BLaER1 treated with 17β-estradiol and CSF1 and Interleukin-3, amounts not matched to agents 10 nM and 100 nM (cell line): ENCODE measurements around the gene TCEANC.
"Not testable (repeated sequence)": the region's sequence is repeated elsewhere in the genome, so short reads cannot be mapped to it uniquely, and the experiment has no call there.

ENCODE experiments used
- H3K27ac ChIP-seq, 11 experiments: shearing (Covaris generic); formaldehyde crosslinking; 2 replicates each; pipeline ENCODE4 v1.8.1; 2022
- H3K27me3 ChIP-seq, 11 experiments: shearing (Covaris generic); formaldehyde crosslinking; 2 replicates each; pipeline ENCODE4 v1.8.1; 2022
- H3K36me3 ChIP-seq, 11 experiments: shearing (Covaris generic); formaldehyde crosslinking; 2 replicates each; pipeline ENCODE4 v1.8.1; 2022
- H3K4me1 ChIP-seq, 10 experiments: shearing (Covaris generic); formaldehyde crosslinking; 2 replicates each; pipeline ENCODE4 v1.8.1; 2022
- H3K4me2 ChIP-seq, 11 experiments: shearing (Covaris generic); formaldehyde crosslinking; 2 replicates each; pipeline ENCODE4 v1.8.1; 2022
- H3K4me3 ChIP-seq, 10 experiments: shearing (Covaris generic); formaldehyde crosslinking; 2 replicates each; pipeline ENCODE4 v1.8.1; 2022
- H3K9ac ChIP-seq, 11 experiments: shearing (Covaris generic); formaldehyde crosslinking; 2 replicates each; pipeline ENCODE4 v1.8.1; 2022
- H3K9me3 ChIP-seq, 11 experiments: shearing (Covaris generic); formaldehyde crosslinking; replicated peaks in 1 of 11; 2 replicates each; pipeline ENCODE4 v1.8.1; 2022
- H4K20me1 ChIP-seq, 11 experiments: shearing (Covaris generic); formaldehyde crosslinking; 2 replicates each; pipeline ENCODE4 v1.8.1; 2022
- Cebpa-rat ChIP-seq, 11 experiments: shearing (Covaris generic); IDR thresholded peaks; 2 replicates each; pipeline ENCODE4 v1.8.1; 2022

The TCEANC gene

DNA sequence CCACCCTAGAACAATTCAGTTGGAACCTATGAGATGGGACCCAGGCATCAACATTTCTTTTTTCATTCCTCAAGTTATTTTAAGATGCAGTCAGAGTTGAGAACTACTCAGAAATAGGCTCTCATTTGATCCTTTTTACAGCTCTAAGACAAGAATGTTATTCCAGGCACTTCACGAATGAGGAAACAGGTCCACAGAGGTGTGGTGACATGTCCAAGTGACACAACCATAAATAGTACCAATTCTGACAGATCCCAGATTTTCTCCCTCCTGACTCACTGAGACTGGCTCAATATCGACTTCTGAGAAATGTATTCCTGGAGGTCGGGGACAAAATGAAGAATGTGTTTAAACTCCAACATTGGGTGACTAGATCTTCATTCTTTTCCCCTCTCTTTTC is 11.1 kb downstream of the TCEANC start:
- H3K4me1 ChIP-seq: peaks cover 0 to 67% (median 3%) of the 10 kb centered on the region in 10 experiments; a peak in 9 of 20 replicates
- H3K9ac ChIP-seq: no peak overlapping the region
- H3K4me2 ChIP-seq: peak overlapping the region in 1 of 11 experiments; percentile 50; a peak in 1 of 22 replicates
- H3K4me3 ChIP-seq: no peak overlapping the region
- peaks cover 0 to 30% (median 3%) of the 10 kb centered on the region in 11 experiments; a peak in 10 of 22 replicates for H4K20me1 ChIP-seq
- peaks cover 0 to 16% (median 0%) of the 10 kb centered on the region in 11 experiments; a peak in 6 of 22 replicates for H3K36me3 ChIP-seq
- H3K9me3 ChIP-seq: 0 out of 22 replicates have a peak, but pooled peaks cover 0 to 4% (median 0%) of the 10 kb centered on the region in 11 experiments
- H3K27ac ChIP-seq: peak overlapping the region in 2 of 11 experiments; percentile 42 to 46; a peak in 3 of 22 replicates
- H3K27me3 ChIP-seq: peaks cover 95 to 100% (median 99%) of the 10 kb centered on the region in 11 experiments
- no peak for TF ChIP-seq Cebpa-rat (IDR thresholded peaks at IDR 0.05)

GRCh38 chrX:13666836-13667235 is 13.9 kb downstream of the TCEANC start:
- Histone ChIP-seq H3K27ac (no peak overlapping the region), H3K4me2 (peak overlapping the region in 2 of 11 experiments; percentile 31 to 50; a peak in 2 of 22 replicates), H3K9me3 (peaks cover 0 to 10% (median 4%) of the 10 kb centered on the region in 11 experiments; a peak in 4 of 22 replicates), H4K20me1 (peaks cover 0 to 35% (median 3%) of the 10 kb centered on the region in 11 experiments; a peak in 10 of 22 replicates), H3K36me3 (peaks cover 0 to 16% (median 0%) of the 10 kb centered on the region in 11 experiments; a peak in 5 of 22 replicates), H3K4me3 (no peak overlapping the region), H3K9ac (no peak overlapping the region), H3K4me1 (peaks cover 0 to 63% (median 0%) of the 10 kb centered on the region in 10 experiments; a peak in 6 of 20 replicates), H3K27me3 (peaks cover 99 to 100% (median 100%) of the 10 kb centered on the region in 11 experiments)
- no peak for TF ChIP-seq Cebpa-rat (IDR thresholded peaks at IDR 0.05)

DNA sequence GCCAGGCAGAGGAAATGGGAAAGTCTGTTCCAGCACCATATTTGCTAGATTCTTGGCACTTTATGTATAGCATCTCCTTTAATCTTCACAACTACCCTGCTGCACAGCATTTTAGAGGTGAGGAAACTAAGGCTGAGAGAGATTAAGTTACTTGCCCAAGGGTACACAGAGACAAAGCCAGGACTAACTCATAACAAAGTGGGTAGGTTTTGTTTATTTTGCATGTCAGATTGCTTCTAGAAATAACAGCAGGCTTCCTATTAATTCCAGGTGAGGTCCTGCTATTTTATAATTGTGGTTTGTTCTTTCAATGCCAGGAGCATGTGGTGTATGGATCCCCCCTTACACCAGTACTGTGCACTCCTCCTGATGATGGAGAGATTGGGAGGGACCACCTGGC is 15.0 kb downstream of the TCEANC start:
- no peak overlapping the region for H3K9ac ChIP-seq
- no peak overlapping the region for H3K4me3 ChIP-seq
- TF ChIP-seq Cebpa-rat (IDR thresholded peaks at IDR 0.05): no peak
- no peak overlapping the region for H3K4me2 ChIP-seq
- H3K27me3 ChIP-seq: peaks cover 99 to 100% (median 100%) of the 10 kb centered on the region in 11 experiments
- no peak overlapping the region for H3K27ac ChIP-seq
- peaks cover 0 to 15% (median 4%) of the 10 kb centered on the region in 11 experiments; a peak in 11 of 22 replicates for H3K9me3 ChIP-seq
- peaks cover 0 to 54% (median 0%) of the 10 kb centered on the region in 10 experiments; a peak in 6 of 20 replicates for H3K4me1 ChIP-seq
- peaks cover 0 to 30% (median under 1%) of the 10 kb centered on the region in 11 experiments; a peak in 10 of 22 replicates for H4K20me1 ChIP-seq
- H3K36me3 ChIP-seq: peaks cover 0 to 11% (median 0%) of the 10 kb centered on the region in 11 experiments; a peak in 4 of 22 replicates

DNA sequence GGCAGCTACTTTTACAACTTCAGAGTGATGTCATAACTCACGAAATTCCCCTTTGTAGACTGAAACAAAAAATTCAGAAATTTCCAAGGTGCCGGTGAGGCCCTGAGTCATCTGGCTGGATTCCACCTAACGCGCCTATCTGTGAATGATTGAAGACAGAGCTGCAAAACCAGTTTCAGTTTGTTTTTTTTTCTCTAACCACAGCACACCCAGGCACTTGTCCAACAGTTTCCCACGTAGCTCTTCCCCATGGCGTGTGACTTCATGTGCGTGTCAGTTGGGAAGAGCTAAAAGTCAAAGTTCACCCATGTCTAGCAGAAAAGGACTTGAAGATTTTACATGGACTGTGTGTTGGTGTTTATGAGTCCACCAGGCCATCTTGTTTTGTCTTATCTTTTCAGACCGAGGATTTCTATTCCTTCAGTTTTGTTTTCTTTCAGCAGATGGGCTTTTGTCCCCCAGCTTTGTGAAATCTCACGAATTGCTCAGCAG is 16.4 kb downstream of the TCEANC start:
- no peak overlapping the region for H3K4me3 ChIP-seq
- no peak overlapping the region for H3K27ac ChIP-seq
- no peak overlapping the region for H3K9ac ChIP-seq
- peaks cover 0 to 44% (median 0%) of the 10 kb centered on the region in 10 experiments; a peak in 6 of 20 replicates for H3K4me1 ChIP-seq
- H3K9me3 ChIP-seq: peaks cover 0 to 23% (median 9%) of the 10 kb centered on the region in 11 experiments; a peak in 13 of 22 replicates
- peaks cover 0 to 19% (median 0%) of the 10 kb centered on the region in 11 experiments; a peak in 7 of 22 replicates for H4K20me1 ChIP-seq
- peak overlapping the region in 2 of 11 experiments; percentile 21 to 40; a peak in 2 of 22 replicates for H3K4me2 ChIP-seq
- no peak for TF ChIP-seq Cebpa-rat (IDR thresholded peaks at IDR 0.05)
- H3K36me3 ChIP-seq: no peaks in the 10 kb centered on the region; a peak in 1 of 22 replicates
- H3K27me3 ChIP-seq: peaks cover 93 to 95% (median 94%) of the 10 kb centered on the region in 11 experiments

DNA sequence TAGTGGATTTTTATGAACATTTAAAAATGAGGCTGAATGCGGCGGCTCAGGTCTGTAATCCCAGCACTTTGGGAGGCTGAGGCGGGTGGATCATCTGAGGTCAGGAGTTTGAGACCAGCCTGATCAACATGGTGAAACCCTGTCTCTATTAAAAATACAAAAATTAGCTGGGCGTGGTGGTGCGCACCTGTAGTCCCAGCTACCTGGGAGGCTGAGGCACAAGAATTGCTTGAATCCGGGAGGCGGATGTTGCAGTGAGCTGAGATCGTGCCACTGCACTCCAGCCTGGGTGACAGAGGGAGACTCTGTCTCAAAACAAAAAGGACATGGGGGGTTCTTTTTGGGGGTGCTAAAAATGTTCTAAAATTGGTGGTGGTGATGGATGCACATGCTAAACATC is 16.8 kb downstream of the TCEANC start:
- peaks cover 0 to 17% (median 0%) of the 10 kb centered on the region in 11 experiments; a peak in 7 of 22 replicates for H4K20me1 ChIP-seq
- peak overlapping the region in 1 of 11 experiments; percentile 40; a peak in 1 of 22 replicates for H3K4me2 ChIP-seq
- H3K4me1 ChIP-seq: peaks cover 0 to 39% (median 0%) of the 10 kb centered on the region in 10 experiments; a peak in 6 of 20 replicates

GRCh38 chrX:13670197-13670596 is 17.3 kb downstream of the TCEANC start:
- no peaks in the 10 kb centered on the region for H3K36me3 ChIP-seq
- H3K27me3 ChIP-seq: peaks cover 87 to 91% (median 89%) of the 10 kb centered on the region in 11 experiments
- no peak for TF ChIP-seq Cebpa-rat (IDR thresholded peaks at IDR 0.05)
- H3K27ac ChIP-seq: no peak overlapping the region
- H3K9me3 ChIP-seq: peaks cover 0 to 23% (median 9%) of the 10 kb centered on the region in 11 experiments; a peak in 14 of 22 replicates
- no peak overlapping the region for H3K4me3 ChIP-seq
- H4K20me1 ChIP-seq: peaks cover 0 to 17% (median 0%) of the 10 kb centered on the region in 11 experiments; a peak in 7 of 22 replicates
- peaks cover 0 to 35% (median 0%) of the 10 kb centered on the region in 10 experiments; a peak in 5 of 20 replicates for H3K4me1 ChIP-seq
- H3K4me2 ChIP-seq: no peak overlapping the region
- no peak overlapping the region for H3K9ac ChIP-seq

More for the DNA sequence above, 16.8 kb downstream of the TCEANC start:
- H3K27ac ChIP-seq, H3K9ac ChIP-seq, H3K36me3 ChIP-seq, H3K4me3 ChIP-seq: not testable (repeated sequence)
- H3K27me3 ChIP-seq: peaks cover 89 to 91% (median 90%) of the 10 kb centered on the region in 11 experiments
- peaks cover 0 to 23% (median 9%) of the 10 kb centered on the region in 11 experiments; a peak in 13 of 22 replicates for H3K9me3 ChIP-seq

DNA sequence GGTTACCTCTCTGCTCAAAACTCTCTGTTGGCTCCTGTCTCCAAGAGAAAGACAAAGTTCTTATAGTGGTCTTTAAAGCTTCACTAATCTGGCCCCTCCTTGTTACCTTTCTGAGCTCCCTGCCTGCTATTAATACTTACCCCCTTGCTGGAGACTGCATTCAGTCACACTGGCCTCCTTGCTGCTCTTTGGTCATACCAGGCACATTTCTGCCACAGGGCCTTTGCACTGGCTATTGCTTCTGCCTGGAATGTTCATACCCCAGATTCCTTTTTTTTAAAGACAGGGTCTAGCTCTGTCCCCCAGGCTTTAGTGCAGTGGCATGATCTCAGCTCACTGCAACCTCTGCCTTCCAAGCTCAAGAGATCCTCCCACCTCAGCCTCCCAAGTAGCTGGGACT is 20.1 kb downstream of the TCEANC start:
- Histone ChIP-seq H3K36me3 (no peaks in the 10 kb centered on the region), H3K4me1 (peaks cover 0 to 22% (median 0%) of the 10 kb centered on the region in 10 experiments; a peak in 4 of 20 replicates), H3K4me3 (no peak overlapping the region), H3K27ac (no peak overlapping the region), H3K27me3 (peaks cover 78 to 91% (median 86%) of the 10 kb centered on the region in 11 experiments), H3K9me3 (peaks cover 0 to 23% (median 9%) of the 10 kb centered on the region in 11 experiments; a peak in 14 of 22 replicates), H3K9ac (no peak overlapping the region), H4K20me1 (peaks cover 0 to 7% (median 0%) of the 10 kb centered on the region in 11 experiments; a peak in 2 of 22 replicates), H3K4me2 (no peak overlapping the region)
- no peak for TF ChIP-seq Cebpa-rat (IDR thresholded peaks at IDR 0.05)

GRCh38 chrX:13676885-13677284 is 23.9 kb downstream of the TCEANC start:
- Histone ChIP-seq H3K9ac (no peak overlapping the region), H3K4me3 (no peak overlapping the region), H3K27me3 (peaks cover 60 to 74% (median 70%) of the 10 kb centered on the region in 11 experiments), H3K4me1 (peaks cover 0 to 16% (median 0%) of the 10 kb centered on the region in 10 experiments; a peak in 4 of 20 replicates), H3K9me3 (peaks cover 0 to 24% (median 13%) of the 10 kb centered on the region in 11 experiments; a peak in 16 of 22 replicates), H4K20me1 (no peaks in the 10 kb centered on the region), H3K27ac (no peak overlapping the region), H3K4me2 (peak overlapping the region in 1 of 11 experiments; percentile 44; a peak in 2 of 22 replicates), H3K36me3 (no peaks in the 10 kb centered on the region)
- TF ChIP-seq Cebpa-rat (IDR thresholded peaks at IDR 0.05): no peak

DNA sequence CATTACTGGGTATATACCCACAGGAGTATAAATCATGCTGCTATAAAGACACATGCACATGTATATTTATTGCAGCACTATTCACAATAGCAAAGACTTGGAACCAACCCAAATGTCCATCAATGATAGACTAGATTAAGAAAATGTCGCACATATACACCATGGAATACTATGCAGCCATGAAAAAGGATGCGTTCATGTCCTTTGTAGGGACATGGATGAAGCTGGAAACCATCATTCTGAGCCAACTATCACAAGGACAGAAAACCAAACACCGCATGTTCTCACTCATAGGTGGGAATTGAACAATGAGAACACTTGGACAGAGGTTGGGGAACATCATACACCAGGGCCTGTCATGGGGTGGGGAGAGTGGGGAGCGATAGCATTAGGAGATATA is 26.8 kb downstream of the TCEANC start:
- H3K4me3 ChIP-seq, H3K27ac ChIP-seq, H3K4me2 ChIP-seq, H3K36me3 ChIP-seq, H3K9ac ChIP-seq, H4K20me1 ChIP-seq: not testable (repeated sequence)
- H3K9me3 ChIP-seq: peaks cover 0 to 32% (median 7%) of the 10 kb centered on the region in 11 experiments; a peak in 11 of 22 replicates
- peaks cover 57 to 74% (median 71%) of the 10 kb centered on the region in 11 experiments for H3K27me3 ChIP-seq
- peaks cover 0 to 17% (median 0%) of the 10 kb centered on the region in 10 experiments; a peak in 4 of 20 replicates for H3K4me1 ChIP-seq
